ENCODE data around the gene RNU1-1. TPM values are rescaled to one million over a fixed set of nuclear protein-coding genes. Genes with fewer than 3 reads are reported as not detected.
"Not testable (repeated sequence)": the region's sequence is repeated elsewhere in the genome, so short reads cannot be mapped to it uniquely, and the experiment has no call there.

RNU1-1 gene
- total RNA-seq, 3 donors from 2014 or later = 1,321 to 1,622 (median 1,616) TPM

DNA sequence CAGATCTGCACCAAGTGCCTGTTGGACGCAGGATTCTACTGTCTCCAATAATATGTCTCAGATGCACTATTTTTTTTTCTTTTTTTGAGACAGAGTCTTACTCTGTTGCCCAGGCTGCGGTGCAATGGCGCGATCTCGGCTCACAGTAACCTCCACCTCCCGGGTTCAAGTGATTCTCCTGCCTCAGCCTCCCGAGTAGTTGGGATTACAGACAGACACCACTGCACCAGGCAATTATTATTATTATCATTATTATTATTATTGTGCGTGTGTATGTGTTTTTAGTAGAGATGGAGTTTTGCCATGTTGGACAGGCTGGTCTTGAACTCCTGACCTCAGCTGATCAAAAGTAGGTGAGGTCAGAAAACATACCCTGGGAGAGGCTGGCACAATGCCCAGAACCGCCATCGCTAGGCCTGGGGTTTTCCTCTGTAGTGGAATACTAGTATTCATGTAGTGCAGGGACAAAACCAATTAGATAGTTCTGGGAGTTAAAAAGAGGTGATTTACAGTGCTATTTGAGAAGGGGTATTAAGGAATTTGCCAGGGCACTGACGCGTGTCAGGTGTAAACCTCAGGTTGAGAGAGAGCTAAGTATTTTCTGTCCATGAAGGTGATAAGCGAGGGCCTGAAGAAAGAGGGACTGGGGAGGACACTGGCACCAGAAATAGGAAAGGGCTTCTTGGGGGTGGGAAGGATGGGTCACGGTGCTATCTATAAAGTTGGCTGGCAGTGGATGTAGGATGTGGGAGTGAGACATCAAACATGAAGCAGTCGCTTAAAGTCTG, 1.3 kb downstream of the RNU1-1 start:
- not testable (repeated sequence) for H3K36me3 Mint-ChIP-seq (ENCODE audit: insufficient read depth); H3K4me3 Mint-ChIP-seq; H3K4me1 Mint-ChIP-seq (ENCODE audit: low read depth); DNase-seq; H3K27me3 Mint-ChIP-seq (ENCODE audit: low read depth); H3K9me3 Mint-ChIP-seq
- peak; percentile 55 for ATAC-seq

DNA sequence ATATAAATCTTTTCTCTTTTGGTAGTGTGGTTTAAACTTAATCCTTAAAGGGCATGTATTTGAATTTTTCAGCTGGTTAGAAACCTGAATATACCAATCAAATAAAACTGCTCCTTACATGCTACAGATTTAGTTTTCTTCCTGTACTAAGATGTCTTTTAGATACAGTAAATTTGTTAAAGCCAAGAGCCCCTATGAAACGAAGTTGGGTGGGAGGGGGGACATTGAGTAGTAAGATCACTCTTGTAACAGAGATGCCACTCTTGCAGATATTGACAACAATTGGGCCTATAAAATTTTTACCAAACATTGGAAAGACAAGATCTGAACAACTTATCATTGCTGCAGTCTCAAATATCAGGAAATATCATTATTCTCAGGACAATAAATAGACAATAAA, 2.2 kb downstream of the RNU1-1 start:
- not testable (repeated sequence) for H3K36me3 Mint-ChIP-seq (ENCODE audit: insufficient read depth); ATAC-seq; DNase-seq; H3K27me3 Mint-ChIP-seq (ENCODE audit: low read depth); H3K4me3 Mint-ChIP-seq; H3K4me1 Mint-ChIP-seq (ENCODE audit: low read depth); H3K9me3 Mint-ChIP-seq

DNA sequence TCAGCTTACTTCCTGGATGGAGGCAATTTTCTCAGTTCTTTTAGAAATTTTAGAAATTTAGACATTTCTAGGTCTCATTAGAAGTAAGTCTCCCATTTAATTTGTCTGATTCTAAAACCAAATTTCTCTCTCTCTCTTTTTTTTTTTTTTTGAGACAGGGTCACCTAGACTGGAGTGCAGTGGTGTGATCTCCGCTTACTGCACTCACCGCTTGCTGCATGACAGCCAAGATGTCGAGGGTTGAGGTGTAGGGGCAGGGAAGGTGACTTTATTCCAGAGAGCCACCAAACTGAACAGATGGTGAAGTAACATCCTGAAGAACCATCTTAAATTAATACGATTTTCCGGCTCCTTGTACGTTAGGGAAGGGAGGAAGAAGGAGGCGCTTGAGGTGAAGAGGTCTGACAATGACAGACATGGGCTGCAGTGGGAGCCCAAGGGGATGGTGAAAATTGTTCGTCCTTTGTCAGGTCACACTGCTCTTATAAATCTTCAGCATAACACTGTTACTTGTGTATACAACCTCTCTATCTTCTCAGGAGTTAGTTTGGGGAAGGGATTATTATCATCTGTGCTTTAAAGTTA, 5.1 kb downstream of the RNU1-1 start:
- ATAC-seq; H3K9me3 Mint-ChIP-seq; H3K36me3 Mint-ChIP-seq (ENCODE audit: insufficient read depth); H3K27me3 Mint-ChIP-seq (ENCODE audit: low read depth); H3K4me3 Mint-ChIP-seq; DNase-seq; H3K4me1 Mint-ChIP-seq (ENCODE audit: low read depth): not testable (repeated sequence)

DNA sequence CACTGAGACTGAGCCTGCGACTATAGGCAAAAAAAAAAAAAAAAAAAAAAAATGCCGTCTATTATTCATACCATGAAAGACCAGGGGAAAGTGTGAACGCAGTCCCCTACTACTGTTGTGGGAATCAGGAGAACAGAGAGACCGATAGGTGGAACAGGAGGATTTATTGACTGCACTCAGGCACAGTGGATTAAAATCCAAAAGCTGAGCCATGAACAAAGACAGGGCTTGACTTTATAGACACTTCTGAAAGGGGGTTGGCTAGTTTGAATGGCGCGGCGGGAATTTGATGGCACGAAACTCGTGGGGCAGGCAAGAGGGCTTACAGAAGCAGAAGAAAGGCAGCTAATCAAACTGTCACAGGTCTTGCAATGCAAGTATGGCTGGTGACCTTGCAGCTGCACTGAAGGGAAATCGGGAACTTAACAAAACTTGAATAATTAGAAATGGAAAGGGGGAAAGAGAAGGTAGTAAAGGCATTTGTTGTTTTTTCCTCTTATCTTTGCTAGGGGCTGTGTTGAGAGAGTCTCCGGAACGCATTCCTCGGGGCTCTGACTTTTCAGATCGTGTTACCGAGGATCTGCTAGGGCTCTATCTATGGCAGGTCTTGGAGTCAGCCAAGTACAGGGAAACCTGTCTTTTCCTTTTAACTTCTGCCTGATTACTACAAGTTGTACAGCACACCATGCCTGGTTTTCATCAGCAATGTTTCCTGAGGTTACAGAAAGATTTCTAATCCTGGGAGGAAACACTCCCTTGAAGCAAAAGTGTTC, 7.5 kb downstream of the RNU1-1 start:
- not testable (repeated sequence) for ATAC-seq; H3K9me3 Mint-ChIP-seq; H3K4me3 Mint-ChIP-seq; H3K4me1 Mint-ChIP-seq (ENCODE audit: low read depth); H3K36me3 Mint-ChIP-seq (ENCODE audit: insufficient read depth); DNase-seq; H3K27me3 Mint-ChIP-seq (ENCODE audit: low read depth)

DNA sequence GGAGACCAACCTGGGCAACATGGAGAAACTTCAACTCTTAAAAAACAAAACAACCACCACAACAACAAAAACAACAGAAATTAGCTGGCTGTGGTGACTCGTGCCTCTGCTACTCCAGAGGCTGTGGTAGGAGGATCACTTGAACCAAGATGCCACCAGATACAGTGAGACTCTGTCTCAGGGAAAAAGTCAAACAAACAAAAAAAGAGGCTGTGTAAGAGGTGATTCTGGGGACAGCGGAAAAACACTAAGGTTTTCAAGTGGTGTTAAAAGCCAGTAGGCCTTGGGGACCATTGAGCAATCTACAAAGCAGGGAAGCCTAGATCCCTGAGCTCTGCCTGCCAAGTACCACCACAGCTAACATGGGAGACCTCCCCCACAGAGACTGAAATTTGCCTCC, 8.2 kb downstream of the RNU1-1 start:
- H3K27me3 Mint-ChIP-seq (ENCODE audit: low read depth); H3K4me3 Mint-ChIP-seq; DNase-seq; H3K9me3 Mint-ChIP-seq; ATAC-seq; H3K4me1 Mint-ChIP-seq (ENCODE audit: low read depth); H3K36me3 Mint-ChIP-seq (ENCODE audit: insufficient read depth): not testable (repeated sequence)

DNA sequence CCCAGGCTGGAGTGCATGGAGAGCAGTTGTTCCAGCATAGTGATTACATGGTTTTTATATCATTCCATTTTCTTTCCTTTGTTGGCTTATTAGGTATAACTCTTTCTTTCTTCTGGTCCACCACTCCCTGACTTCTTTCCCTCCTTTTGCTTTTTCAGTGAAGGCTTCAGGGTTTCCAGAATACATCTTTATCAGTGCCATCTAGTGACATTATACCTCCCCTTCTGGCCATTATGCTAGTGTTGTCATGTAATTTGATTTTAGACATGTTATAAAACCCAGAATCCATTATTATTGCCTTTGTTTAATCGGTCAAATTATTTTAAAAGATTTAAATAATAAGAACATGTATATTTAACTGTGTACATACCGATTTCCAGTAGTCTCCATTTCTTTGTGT, 10.6 kb downstream of the RNU1-1 start:
- Mint-ChIP-seq H3K27me3 (ENCODE audit: low read depth) (no peaks in the 10 kb centered on the region), H3K9me3 (no peaks in the 10 kb centered on the region), H3K4me3 (no peak overlapping the region), H3K4me1 (ENCODE audit: low read depth) (peaks cover 2% of the 10 kb centered on the region), H3K36me3 (ENCODE audit: insufficient read depth) (no peaks in the 10 kb centered on the region)
- ATAC-seq (no peak), DNase-seq (no peak)

DNA sequence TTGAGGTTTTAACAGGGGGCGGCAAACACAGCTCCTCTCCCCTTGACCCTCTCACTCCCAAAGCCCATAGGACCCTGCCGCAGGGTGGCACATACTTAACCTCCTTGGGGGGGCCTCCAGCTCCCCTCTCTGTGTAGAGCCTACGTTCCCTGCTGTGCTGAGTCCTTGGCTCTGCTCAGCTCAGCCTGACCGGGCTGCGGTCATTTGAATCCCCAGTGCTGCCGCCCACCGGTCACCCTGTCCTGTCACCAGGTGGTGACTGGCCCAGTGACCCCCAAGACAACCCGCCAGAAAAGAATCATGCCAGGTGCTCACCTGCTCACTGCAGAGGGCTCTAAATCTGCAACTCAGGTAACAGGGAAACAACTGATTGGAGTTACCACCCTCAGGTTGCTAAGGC, 12.6 kb downstream of the RNU1-1 start:
- H3K4me3 Mint-ChIP-seq; H3K4me1 Mint-ChIP-seq (ENCODE audit: low read depth); H3K27me3 Mint-ChIP-seq (ENCODE audit: low read depth); ATAC-seq; H3K36me3 Mint-ChIP-seq (ENCODE audit: insufficient read depth); DNase-seq; H3K9me3 Mint-ChIP-seq: not testable (repeated sequence)

DNA sequence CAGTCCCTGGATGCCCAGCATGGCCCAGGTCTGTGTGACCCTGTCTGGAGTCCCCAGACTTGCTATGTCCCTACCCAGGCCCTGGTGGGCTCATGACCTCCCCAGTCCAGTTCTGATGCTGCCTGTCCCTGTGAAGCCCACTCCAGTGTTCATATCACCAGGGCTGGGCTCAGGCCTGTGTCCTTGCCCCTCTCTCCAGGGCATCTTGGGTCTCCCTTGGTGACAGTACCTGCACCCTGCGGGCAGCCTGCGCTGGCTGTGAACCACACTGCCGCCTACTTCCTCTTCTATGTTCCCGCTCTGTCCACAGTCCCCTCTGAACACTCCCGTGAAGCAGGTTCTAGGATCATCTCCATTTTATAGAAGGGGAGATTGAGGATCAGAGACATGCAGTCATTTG, 13.1 kb downstream of the RNU1-1 start:
- not testable (repeated sequence) for DNase-seq; H3K9me3 Mint-ChIP-seq; H3K27me3 Mint-ChIP-seq (ENCODE audit: low read depth); H3K36me3 Mint-ChIP-seq (ENCODE audit: insufficient read depth); H3K4me1 Mint-ChIP-seq (ENCODE audit: low read depth); ATAC-seq
- H3K4me3 Mint-ChIP-seq = peak overlapping the region; percentile 8

DNA sequence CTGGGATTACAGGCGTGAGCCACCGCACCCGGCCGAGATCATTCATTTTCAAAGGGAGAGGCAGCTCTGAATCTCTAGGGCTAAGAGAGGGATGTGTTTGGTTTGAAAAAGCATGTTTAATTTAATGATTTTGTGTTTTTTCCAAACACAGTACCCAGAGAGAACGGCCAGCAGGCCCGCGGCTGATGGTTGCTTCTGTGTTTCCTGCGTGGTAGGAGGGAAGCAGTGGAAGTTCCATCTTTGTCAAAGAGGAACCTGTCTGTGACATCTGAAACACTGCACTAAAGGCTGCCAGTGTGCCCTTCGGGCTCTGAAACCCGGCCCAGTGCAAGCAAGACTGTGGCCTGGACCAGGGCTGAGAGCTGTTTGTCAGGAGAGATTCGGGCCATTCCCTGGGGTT, 13.6 kb downstream of the RNU1-1 start:
- H3K4me3 Mint-ChIP-seq = peak overlapping the region; percentile 83
- H3K9me3 Mint-ChIP-seq; ATAC-seq; H3K4me1 Mint-ChIP-seq (ENCODE audit: low read depth); DNase-seq; H3K36me3 Mint-ChIP-seq (ENCODE audit: insufficient read depth); H3K27me3 Mint-ChIP-seq (ENCODE audit: low read depth): not testable (repeated sequence)

DNA sequence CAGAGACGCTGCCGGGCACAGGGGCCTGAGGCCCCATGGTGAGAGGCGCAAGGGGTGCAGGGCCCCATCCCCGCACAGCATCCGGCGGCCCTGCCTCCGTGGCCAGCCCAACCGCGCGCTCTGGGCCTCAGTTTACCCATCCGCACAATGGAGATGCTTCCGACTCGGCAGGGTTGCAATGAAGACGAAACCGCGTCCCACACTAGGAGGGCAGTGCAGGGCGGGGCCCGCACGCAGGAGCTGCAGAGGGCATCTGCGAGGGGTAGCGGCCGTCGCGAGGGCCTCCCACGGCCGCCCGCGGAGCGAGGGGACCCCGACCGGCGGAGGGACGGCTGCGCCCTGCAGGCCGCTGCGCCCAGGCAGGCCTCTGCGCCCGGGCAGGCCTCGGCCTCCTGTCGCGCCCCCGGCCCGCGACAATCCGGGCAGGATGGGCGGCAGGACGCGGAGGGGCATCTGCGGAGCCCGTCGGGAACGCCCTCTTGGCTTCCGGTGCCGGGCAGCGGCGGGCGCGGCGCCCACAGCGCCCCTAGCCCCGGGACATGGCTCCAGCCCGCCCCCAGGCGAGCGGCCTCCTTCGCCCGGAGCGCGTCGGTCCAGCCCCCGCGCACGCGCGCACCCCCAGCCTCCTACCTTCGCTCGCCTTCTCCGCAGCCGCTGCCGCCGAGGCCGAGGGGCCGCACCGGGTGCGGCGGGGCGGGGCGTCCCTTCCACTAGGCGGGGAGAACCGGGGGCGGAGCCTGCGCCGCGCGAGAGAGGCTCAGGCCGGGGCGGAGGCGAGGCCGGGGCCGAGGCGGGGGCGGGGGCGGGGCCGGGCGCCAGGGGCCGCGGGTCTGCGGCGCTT, 15.3 kb downstream of the RNU1-1 start:
- ATAC-seq (peak; percentile 95 to 98), DNase-seq (peak; percentile 78)
- no peaks in the 10 kb centered on the region for H3K9me3 Mint-ChIP-seq
- peak overlapping the region; percentile 83 for H3K4me3 Mint-ChIP-seq
- peaks cover 7% of the 10 kb centered on the region for H3K4me1 Mint-ChIP-seq (ENCODE audit: low read depth)
- H3K36me3 Mint-ChIP-seq (ENCODE audit: insufficient read depth) = no peaks in the 10 kb centered on the region
- H3K27me3 Mint-ChIP-seq (ENCODE audit: low read depth) = no peaks in the 10 kb centered on the region

DNA sequence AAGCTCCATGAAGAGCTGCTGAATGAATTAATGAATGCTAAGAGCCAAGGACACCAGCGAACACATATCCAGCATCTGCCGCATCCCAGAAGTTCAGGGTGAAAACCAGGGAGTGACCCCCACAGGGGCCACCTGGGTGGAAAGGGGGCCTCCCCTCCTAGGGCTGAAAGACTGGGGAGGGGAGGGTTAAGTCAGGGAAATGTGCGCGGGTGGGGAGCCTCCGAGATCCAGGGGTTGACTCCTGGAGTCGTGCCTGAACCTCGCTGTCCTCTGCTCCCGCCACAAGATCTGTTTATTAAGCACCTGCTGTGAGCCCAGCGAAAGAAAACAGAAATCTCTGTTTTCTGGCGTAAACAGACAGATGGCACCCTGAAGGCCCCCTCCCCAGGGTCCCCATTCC, 16.0 kb downstream of the RNU1-1 start:
- ATAC-seq; H3K27me3 Mint-ChIP-seq (ENCODE audit: low read depth); H3K36me3 Mint-ChIP-seq (ENCODE audit: insufficient read depth); H3K9me3 Mint-ChIP-seq; H3K4me1 Mint-ChIP-seq (ENCODE audit: low read depth); DNase-seq: not testable (repeated sequence)
- H3K4me3 Mint-ChIP-seq = peak overlapping the region; percentile 79

DNA sequence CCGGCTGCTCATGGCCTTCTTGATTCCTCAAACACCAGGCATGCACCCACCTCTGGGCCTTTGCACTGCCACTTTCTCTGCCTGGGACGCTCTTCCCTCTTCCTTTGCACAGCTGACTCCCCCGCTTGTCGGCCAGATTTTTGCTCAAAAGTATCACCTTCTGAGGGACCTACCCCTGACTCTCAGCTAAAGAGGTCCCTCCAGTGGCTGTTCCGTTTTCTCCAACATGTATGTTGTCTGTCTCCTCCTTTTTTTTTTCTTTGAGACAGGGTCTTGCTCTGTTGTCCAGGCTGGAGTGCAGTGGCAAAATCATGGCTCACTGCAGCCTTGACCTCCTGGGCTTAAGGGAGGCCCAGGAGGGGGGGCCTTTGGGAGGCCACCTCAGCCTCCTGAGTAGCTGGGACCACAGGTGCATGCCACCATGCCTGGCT, 16.6 kb downstream of the RNU1-1 start:
- H3K4me3 Mint-ChIP-seq = peak overlapping the region; percentile 79
- not testable (repeated sequence) for H3K9me3 Mint-ChIP-seq; ATAC-seq; H3K36me3 Mint-ChIP-seq (ENCODE audit: insufficient read depth); DNase-seq; H3K27me3 Mint-ChIP-seq (ENCODE audit: low read depth); H3K4me1 Mint-ChIP-seq (ENCODE audit: low read depth)

DNA sequence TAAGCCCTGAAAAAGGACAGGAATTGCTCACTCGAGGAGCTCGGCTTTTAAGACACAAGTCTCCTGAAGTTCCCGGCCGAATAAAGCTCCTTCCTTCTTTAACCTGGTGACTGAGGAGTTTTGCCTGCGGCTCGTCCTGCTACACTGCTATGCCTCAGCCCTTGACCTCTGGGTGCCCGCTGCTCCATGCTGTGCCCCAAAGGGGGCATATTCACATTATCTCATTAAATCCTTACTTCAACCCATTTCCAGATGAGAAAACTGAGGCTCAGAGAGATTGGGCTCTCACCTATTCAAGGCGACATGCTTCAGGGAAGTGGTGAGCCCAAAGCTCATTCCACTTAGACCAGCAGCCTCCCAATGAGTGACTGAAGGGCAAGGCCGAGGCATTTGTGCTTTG, 20.4 kb downstream of the RNU1-1 start:
- not testable (repeated sequence) for H3K4me3 Mint-ChIP-seq; ATAC-seq; H3K36me3 Mint-ChIP-seq (ENCODE audit: insufficient read depth); DNase-seq; H3K4me1 Mint-ChIP-seq (ENCODE audit: low read depth); H3K27me3 Mint-ChIP-seq (ENCODE audit: low read depth); H3K9me3 Mint-ChIP-seq

DNA sequence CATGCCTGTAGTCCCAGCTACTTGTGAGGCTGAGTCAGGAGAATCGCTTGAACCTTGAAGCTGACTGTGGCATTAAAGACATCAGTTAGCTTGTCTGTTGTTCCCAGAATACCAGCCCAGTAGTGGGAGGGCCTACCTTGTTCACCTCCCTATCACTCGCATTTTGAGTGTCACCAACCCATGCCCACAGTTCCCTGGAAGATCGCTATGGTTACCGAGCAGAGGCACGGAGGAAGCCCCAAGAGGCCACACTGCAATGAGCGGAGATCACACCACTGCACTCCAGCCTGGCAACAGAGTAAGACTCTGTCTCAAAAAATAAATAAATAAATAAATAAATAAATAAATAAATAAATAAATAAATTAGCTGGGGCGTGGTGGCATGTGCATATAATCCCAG, 21.1 kb downstream of the RNU1-1 start:
- not testable (repeated sequence) for DNase-seq; H3K27me3 Mint-ChIP-seq (ENCODE audit: low read depth); H3K4me1 Mint-ChIP-seq (ENCODE audit: low read depth); H3K36me3 Mint-ChIP-seq (ENCODE audit: insufficient read depth); H3K4me3 Mint-ChIP-seq; H3K9me3 Mint-ChIP-seq
- ATAC-seq = peak in 1 of 2 donors; percentile 18
